Transverse colon (tissue), 4 donors: Measurements from ENCODE around the gene ARHGAP20. TPM values are rescaled to one million over a fixed set of nuclear protein-coding genes. Genes with fewer than 3 reads are reported as not detected.

ENCODE experiments used
- DNase-seq: peaks from one replicate; pipeline ENCODE4 v3.0.0-alpha.2; 2019
- H3K27ac ChIP-seq, 4 donors: fragments of 200-600 bp; sonication (generic); 2 replicates each; pipeline ENCODE4 v1.5.1; 2016 to 2018; ENCODE audit warnings: inconsistent platforms in 4 of 4
- H3K27me3 ChIP-seq: fragments of 200-600 bp; sonication (generic); 2 replicates; pipeline ENCODE4 v1.5.1; 2017; ENCODE audit warnings: inconsistent platforms
- H3K36me3 ChIP-seq, 4 donors: fragments of 200-600 bp; sonication (generic); 2 replicates each; pipeline ENCODE4 v1.5.1; 2017 to 2019; ENCODE audit warnings: inconsistent platforms in 4 of 4
- H3K4me1 ChIP-seq, 4 donors: fragments of 200-600 bp; sonication (generic); 2 replicates each; pipeline ENCODE4 v1.5.1; 2017 to 2020; ENCODE audit warnings: inconsistent platforms in 4 of 4
- H3K4me3 ChIP-seq, 4 donors: fragments of 200-600 bp; sonication (generic); 1 replicate in 1 of 4; 2 replicates in 3 of 4; pipeline versions ENCODE4 v1.5.1 to v1.6.1; 2017 to 2019; ENCODE audit warnings: inconsistent platforms in 4 of 4
- H3K9me3 ChIP-seq, 2 donors: fragments of 200-600 bp; sonication (generic); 2 replicates each; pipeline ENCODE4 v1.5.1; 2017 to 2019; ENCODE audit warnings: inconsistent platforms in 2 of 2
- CTCF ChIP-seq, 5 experiments: fragments of 200-600 bp in 3 of 5; fragments of 450-650 bp in 2 of 5; sonication (generic) in 3 of 5; IDR thresholded peaks; 1 replicate in 2 of 5; 2 replicates in 3 of 5; pipeline ENCODE4 v1.5.1; 2016 to 2017; ENCODE audit warnings: antibody characterized with exemption in 5 of 5, inconsistent platforms in 3 of 5, mild to moderate bottlenecking in 2 of 5, moderate library complexity in 1 of 5
- EP300 ChIP-seq: sonication (generic); formaldehyde crosslinking; IDR thresholded peaks from one replicate; pipeline ENCODE4 v1.6.1; 2017; ENCODE audit warnings: antibody characterized with exemption, low read depth
- POLR2A ChIP-seq: fragments of 450-650 bp; IDR thresholded peaks from one replicate; pipeline ENCODE4 v1.6.1; 2016; ENCODE audit warnings: antibody characterized with exemption, mild to moderate bottlenecking, moderate library complexity
- POLR2AphosphoS5 ChIP-seq, 3 donors: sonication (generic); formaldehyde crosslinking; IDR thresholded peaks; one replicate each; pipeline ENCODE4 v1.6.1; 2016; ENCODE audit warnings: antibody characterized with exemption in 3 of 3
- WGBS, 2 donors: methylation state at CpG; one replicate each; pipeline ENCODE4 v1.1.5; 2018; ENCODE audit warnings: low coverage in 1 of 2; 5-methylcytosine and 5-hydroxymethylcytosine counted together
- in situ Hi-C, 4 donors: fragments of 200-750 bp; cut with MboI; loops; one replicate each; pipeline versions ENCODE4 v1.15.0 to v1.15.1; 2017; ENCODE audit warnings: low sequenced_read_pairs in 3 of 4, low pct_ligation_motif_present in 1 of 4, low pct_unique_long_range_greater_than_20kb in 1 of 4
- intact Hi-C: fragments of 100-400 bp; cut with DNase I; formaldehyde crosslinking; loops from one replicate; pipeline ENCODE4 v1.15.1; 2023; ENCODE audit warnings: low total_unique reads
- total RNA-seq, 4 donors: library from RNA; depleted of rRNA; stranded (reverse); fragments of >200 nt; gene quantifications; one replicate each; pipeline ENCODE4 v1.1.0, GENCODE V29; 2016

The ARHGAP20 gene
- total RNA-seq, 4 donors from 2014 or later = 2.5 to 4.9 (median 3.1) TPM

- Histone ChIP-seq H3K9me3 (no peaks in the 10 kb centered on the region), H3K27ac (no peak overlapping the region), H3K36me3 (no peaks in the 10 kb centered on the region), H3K4me1 (no peaks in the 10 kb centered on the region), H3K4me3 (no peak overlapping the region), H3K27me3 (no peaks in the 10 kb centered on the region)
- in situ Hi-C loops = no loop called here
- intact Hi-C loops = no loop called here
- no peak for DNase-seq
- no peak for TF ChIP-seq POLR2AphosphoS5 (IDR thresholded peaks at IDR 0.05)
- TF ChIP-seq EP300 = no peak
- no peak for TF ChIP-seq POLR2A
- no peak for TF ChIP-seq CTCF (IDR thresholded peaks at IDR 0.05)
- no CpG with 5 or more reads among the region's 4 CpGs for WGBS, 2 donors
These were observed 111.9 kb downstream of the ARHGAP20 start for GRCh38 chr11:110600322-110600721.

- in situ Hi-C loops = no loop called here
- no peak overlapping the region for H3K27ac ChIP-seq
These were observed 113.0 kb downstream of the ARHGAP20 start for GRCh38 chr11:110599207-110599606.

GRCh38 chr11:110598725-110599124 is 113.5 kb downstream of the ARHGAP20 start:
- no peaks in the 10 kb centered on the region for H3K9me3 ChIP-seq
- no peaks in the 10 kb centered on the region for H3K4me1 ChIP-seq
- DNase-seq = no peak
- intact Hi-C loops (no loop called here), in situ Hi-C loops (no loop called here)
- WGBS, 2 donors = 100% methylated on average over 1 of the region's 1 CpG; no CpG with 5 or more reads in 1 of the 2 donors
- H3K36me3 ChIP-seq = no peaks in the 10 kb centered on the region
- H3K4me3 ChIP-seq = no peak overlapping the region
- H3K27me3 ChIP-seq = no peaks in the 10 kb centered on the region
- TF ChIP-seq POLR2A (no peak), CTCF (IDR thresholded peaks at IDR 0.05) (no peak), EP300 (no peak), POLR2AphosphoS5 (IDR thresholded peaks at IDR 0.05) (no peak)
- no peak overlapping the region for H3K27ac ChIP-seq

More at GRCh38 chr11:110599207-110599606, 113.0 kb downstream of the ARHGAP20 start:
- DNase-seq = no peak
- Histone ChIP-seq H3K4me3 (no peak overlapping the region), H3K4me1 (no peaks in the 10 kb centered on the region), H3K36me3 (no peaks in the 10 kb centered on the region), H3K9me3 (no peaks in the 10 kb centered on the region), H3K27me3 (no peaks in the 10 kb centered on the region)
- TF ChIP-seq CTCF (IDR thresholded peaks at IDR 0.05) = no peak
- no peak for TF ChIP-seq EP300
- TF ChIP-seq POLR2A = no peak
- TF ChIP-seq POLR2AphosphoS5 (IDR thresholded peaks at IDR 0.05) = no peak
- intact Hi-C loops = no loop called here
- 90% methylated on average over 5 of the region's 5 CpGs; no CpG with 5 or more reads in 1 of the 2 donors for WGBS, 2 donors

GRCh38 chr11:110587972-110588371 is 124.3 kb downstream of the ARHGAP20 start:
- Histone ChIP-seq H3K27me3 (no peaks in the 10 kb centered on the region), H3K4me1 (peaks cover 0 to 12% (median 4%) of the 10 kb centered on the region in 4 donors), H3K9me3 (no peaks in the 10 kb centered on the region), H3K27ac (no peak overlapping the region), H3K4me3 (no peak overlapping the region), H3K36me3 (no peaks in the 10 kb centered on the region)
- intact Hi-C loops (no loop called here), in situ Hi-C loops (no loop called here)
- 59 to 86% methylated on average over 4 of the region's 4 CpGs for WGBS, 2 donors
- TF ChIP-seq POLR2A (no peak), CTCF (IDR thresholded peaks at IDR 0.05) (no peak), POLR2AphosphoS5 (IDR thresholded peaks at IDR 0.05) (no peak), EP300 (no peak)
- no peak for DNase-seq
